Loucy (cell line): ENCODE results near the gene ZC2HC1B.

ENCODE experiments used
- H2AFZ ChIP-seq: fragments of 200-600 bp; sonication (generic); 2 replicates; pipeline ENCODE4 v1.6.0; 2016; ENCODE audit warnings: antibody characterized with exemption, mild to moderate bottlenecking, low read length, moderate library complexity
- H3F3A ChIP-seq: fragments of 200-600 bp; 2 replicates; pipeline ENCODE4 v1.6.0; 2016; ENCODE audit warnings: antibody characterized with exemption, low read depth, mild to moderate bottlenecking
- H3K27me3 ChIP-seq: fragments of 200-600 bp; sonication (generic); 2 replicates; pipeline ENCODE4 v1.6.1; 2014; ENCODE audit warnings: low read length, mild to moderate bottlenecking; ENCODE audit not compliant: insufficient read depth, poor library complexity, severe bottlenecking
- H3K36me3 ChIP-seq: fragments of 200-600 bp; sonication (generic); 2 replicates; pipeline ENCODE4 v1.6.1; 2016; ENCODE audit warnings: low read length; ENCODE audit not compliant: insufficient read depth
- H3K4me1 ChIP-seq: fragments of 200-600 bp; sonication (generic); 2 replicates; pipeline ENCODE4 v1.5.1; 2014; ENCODE audit warnings: low read length, mild to moderate bottlenecking; ENCODE audit not compliant: insufficient read depth, poor library complexity, severe bottlenecking
- H3K4me2 ChIP-seq: fragments of 200-600 bp; sonication (generic); 2 replicates; pipeline ENCODE4 v1.6.0; 2014; ENCODE audit warnings: antibody characterized with exemption, low read length, low read depth, mild to moderate bottlenecking; ENCODE audit not compliant: poor library complexity, severe bottlenecking
- H3K4me3 ChIP-seq: fragments of 200-600 bp; sonication (generic); 2 replicates; pipeline ENCODE4 v1.5.1; 2014; ENCODE audit warnings: low read length, mild to moderate bottlenecking, mixed read lengths; ENCODE audit not compliant: poor library complexity, severe bottlenecking
- H3K79me2 ChIP-seq: fragments of 200-600 bp; sonication (generic); 2 replicates; pipeline ENCODE4 v1.6.1; 2014; ENCODE audit warnings: low read length; ENCODE audit not compliant: insufficient read depth
- H3K9ac ChIP-seq: fragments of 200-600 bp; sonication (generic); 2 replicates; pipeline ENCODE4 v1.6.0; 2014; ENCODE audit warnings: mild to moderate bottlenecking, low read depth, low read length, moderate library complexity; ENCODE audit not compliant: poor library complexity, severe bottlenecking
- H3K9me2 ChIP-seq: fragments of 200-600 bp; sonication (generic); replicated peaks from 2 replicates; pipeline ENCODE4 v1.6.1; 2016; ENCODE audit warnings: low read depth, low read length, mixed read lengths
- H3K9me3 ChIP-seq: fragments of 200-600 bp; sonication (generic); 2 replicates; pipeline ENCODE4 v1.6.1; 2014; ENCODE audit warnings: mild to moderate bottlenecking, antibody characterized with exemption, low read length, low read depth; ENCODE audit not compliant: insufficient read depth
- H4K20me1 ChIP-seq: fragments of 200-600 bp; sonication (generic); 2 replicates; pipeline ENCODE4 v1.6.0; 2014; ENCODE audit warnings: antibody characterized with exemption, low read length, mild to moderate bottlenecking; ENCODE audit not compliant: insufficient read depth, poor library complexity, severe bottlenecking
- EZH2phosphoT487 ChIP-seq: fragments of 200-600 bp; IDR thresholded peaks from 2 replicates; pipeline ENCODE4 v1.6.1; 2018; ENCODE audit warnings: antibody characterized with exemption, mild to moderate bottlenecking, moderate library complexity, borderline replicate concordance
- TF ChIP-seq, protein P1 (sequence below): fragments of 200-600 bp; sonication (generic); conservative IDR thresholded peaks from 2 replicates; pipeline ENCODE4 v1.5.1; 2014; ENCODE audit warnings: mild to moderate bottlenecking, antibody characterized with exemption, low read length

ZC2HC1B gene

DNA sequence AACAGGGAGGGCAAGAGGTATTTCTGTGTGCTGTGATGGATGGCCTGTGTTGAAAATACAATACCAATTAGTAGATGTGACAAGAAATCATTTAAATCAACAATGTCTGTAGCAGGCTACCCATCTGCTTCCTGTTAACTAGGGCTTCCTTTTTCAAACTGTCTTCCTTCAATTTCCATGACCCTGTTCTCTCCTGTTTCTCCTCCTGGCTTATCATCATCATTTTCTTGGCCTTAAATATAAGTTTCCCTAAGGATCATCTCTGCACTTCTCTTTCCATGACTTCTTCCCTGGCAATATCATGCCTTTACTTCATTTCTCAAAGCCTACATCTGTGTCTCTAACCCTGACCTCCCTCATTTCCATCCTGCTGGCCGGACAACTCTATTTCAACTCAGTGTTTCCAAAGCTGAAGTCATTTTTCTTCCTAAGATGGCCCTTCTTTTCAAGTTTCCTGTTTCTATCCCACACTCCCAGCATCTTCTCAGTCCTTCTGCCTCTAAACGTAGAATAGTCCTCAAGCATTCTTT lies 18.2 kb downstream of the ZC2HC1B start:
- Histone ChIP-seq H3K9ac (no peak overlapping the region), H3K79me2 (no peaks in the 10 kb centered on the region), H3K9me3 (no peaks in the 10 kb centered on the region), H3K9me2 (no peaks in the 10 kb centered on the region), H3K4me1 (peaks cover 9% of the 10 kb centered on the region), H4K20me1 (no peaks in the 10 kb centered on the region), H3K27me3 (no peaks in the 10 kb centered on the region), H2AFZ (peak overlapping the region; percentile 87), H3K4me2 (peak overlapping the region; percentile 37), H3K36me3 (no peaks in the 10 kb centered on the region), H3F3A (no peaks in the 10 kb centered on the region), H3K4me3 (no peak overlapping the region)
- TF ChIP-seq EZH2phosphoT487: no peak
- TF ChIP-seq, protein P1, sequence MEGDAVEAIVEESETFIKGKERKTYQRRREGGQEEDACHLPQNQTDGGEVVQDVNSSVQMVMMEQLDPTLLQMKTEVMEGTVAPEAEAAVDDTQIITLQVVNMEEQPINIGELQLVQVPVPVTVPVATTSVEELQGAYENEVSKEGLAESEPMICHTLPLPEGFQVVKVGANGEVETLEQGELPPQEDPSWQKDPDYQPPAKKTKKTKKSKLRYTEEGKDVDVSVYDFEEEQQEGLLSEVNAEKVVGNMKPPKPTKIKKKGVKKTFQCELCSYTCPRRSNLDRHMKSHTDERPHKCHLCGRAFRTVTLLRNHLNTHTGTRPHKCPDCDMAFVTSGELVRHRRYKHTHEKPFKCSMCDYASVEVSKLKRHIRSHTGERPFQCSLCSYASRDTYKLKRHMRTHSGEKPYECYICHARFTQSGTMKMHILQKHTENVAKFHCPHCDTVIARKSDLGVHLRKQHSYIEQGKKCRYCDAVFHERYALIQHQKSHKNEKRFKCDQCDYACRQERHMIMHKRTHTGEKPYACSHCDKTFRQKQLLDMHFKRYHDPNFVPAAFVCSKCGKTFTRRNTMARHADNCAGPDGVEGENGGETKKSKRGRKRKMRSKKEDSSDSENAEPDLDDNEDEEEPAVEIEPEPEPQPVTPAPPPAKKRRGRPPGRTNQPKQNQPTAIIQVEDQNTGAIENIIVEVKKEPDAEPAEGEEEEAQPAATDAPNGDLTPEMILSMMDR: no peak

- Histone ChIP-seq H3K4me2 (no peak overlapping the region), H3K9me3 (no peaks in the 10 kb centered on the region), H3K79me2 (no peaks in the 10 kb centered on the region), H4K20me1 (no peaks in the 10 kb centered on the region), H3F3A (no peaks in the 10 kb centered on the region), H3K4me3 (no peak overlapping the region), H3K4me1 (peaks cover 9% of the 10 kb centered on the region), H2AFZ (no peak overlapping the region), H3K9ac (no peak overlapping the region), H3K36me3 (no peaks in the 10 kb centered on the region), H3K27me3 (no peaks in the 10 kb centered on the region), H3K9me2 (no peaks in the 10 kb centered on the region)
- TF ChIP-seq EZH2phosphoT487: no peak
- TF ChIP-seq, protein P1: no peak
Observed at GRCh38 chr6:143884216-143884900, 20.1 kb downstream of the ZC2HC1B start.

DNA sequence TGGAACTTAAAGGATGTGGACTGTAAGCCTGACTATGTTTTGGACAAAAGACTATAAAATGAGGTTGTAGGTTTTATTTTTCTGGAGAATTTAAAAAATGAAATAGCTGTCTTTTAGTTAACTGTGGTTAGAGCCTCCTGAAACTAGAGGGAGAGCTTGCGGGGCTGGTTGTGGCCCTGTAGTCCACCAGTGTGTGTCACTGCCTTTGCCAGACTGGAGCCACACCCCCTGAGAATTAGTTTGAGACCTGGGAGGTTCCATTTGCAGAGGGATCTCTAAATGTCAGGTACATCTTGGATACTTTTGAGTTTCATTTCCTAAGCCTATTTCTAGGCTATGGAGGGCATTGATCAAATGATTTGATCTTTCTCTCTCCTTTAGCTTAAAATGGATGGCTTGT lies 20.8 kb downstream of the ZC2HC1B start:
- no peak for TF ChIP-seq EZH2phosphoT487
- TF ChIP-seq, protein P1: no peak
- Histone ChIP-seq H3F3A (no peaks in the 10 kb centered on the region), H4K20me1 (no peaks in the 10 kb centered on the region), H3K27me3 (no peaks in the 10 kb centered on the region), H3K79me2 (no peaks in the 10 kb centered on the region), H3K4me1 (peaks cover 9% of the 10 kb centered on the region), H3K4me2 (no peak overlapping the region), H3K9me2 (no peaks in the 10 kb centered on the region), H3K4me3 (no peak overlapping the region), H2AFZ (no peak overlapping the region), H3K9ac (no peak overlapping the region), H3K36me3 (no peaks in the 10 kb centered on the region), H3K9me3 (no peaks in the 10 kb centered on the region)
